ENCODE results near the gene POLR2E.
A peak's percentile ranks its signal among the peaks of the same experiment; 100 is the strongest.

POLR2E gene

DNA sequence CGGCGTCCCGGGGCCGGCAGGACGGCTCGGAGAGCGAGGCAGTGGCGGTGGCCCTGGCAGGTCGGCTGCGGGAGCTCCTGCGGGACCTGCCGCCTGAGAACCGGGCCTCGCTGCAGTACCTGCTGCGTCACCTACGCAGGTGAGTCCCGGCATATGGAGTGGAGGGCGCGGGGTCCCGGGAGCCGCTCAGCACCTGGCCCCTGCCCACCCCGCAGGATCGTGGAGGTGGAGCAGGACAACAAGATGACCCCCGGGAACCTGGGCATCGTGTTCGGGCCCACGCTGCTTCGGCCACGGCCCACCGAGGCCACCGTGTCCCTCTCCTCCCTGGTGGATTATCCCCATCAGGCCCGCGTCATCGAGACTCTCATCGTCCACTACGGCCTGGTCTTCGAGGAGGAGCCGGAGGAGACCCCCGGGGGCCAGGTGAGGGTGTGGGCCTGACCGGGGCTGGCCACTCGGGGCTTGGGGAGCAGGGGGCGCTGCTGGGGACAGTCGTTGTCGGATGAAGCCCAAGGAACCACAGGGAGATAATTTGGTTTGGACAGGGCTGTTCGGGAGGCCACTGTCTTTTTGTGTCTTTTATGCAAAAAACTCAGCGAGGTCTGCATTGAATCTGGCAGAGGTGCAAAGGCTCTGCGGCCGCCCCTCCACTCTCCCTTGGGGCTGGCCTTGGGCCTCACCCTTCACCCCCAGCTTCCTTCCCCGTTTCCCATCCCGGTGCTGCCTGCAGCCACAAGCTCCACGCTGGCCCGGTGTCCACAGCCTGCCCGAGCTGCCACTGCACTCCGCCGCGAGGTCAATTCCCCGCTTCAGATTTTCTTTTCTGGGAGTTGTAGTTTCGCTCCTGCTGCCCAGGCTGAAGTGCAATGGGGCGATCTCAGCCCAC, 12.0 kb downstream of the POLR2E start:
- H3K27me3 Mint-ChIP-seq, result no peaks in the 10 kb centered on the region
- peaks cover 6% of the 10 kb centered on the region for H3K36me3 Mint-ChIP-seq
- H3K9me3 Mint-ChIP-seq, result no peaks in the 10 kb centered on the region
- peaks cover 50% of the 10 kb centered on the region for H3K4me1 Mint-ChIP-seq
- no peak overlapping the region for H3K4me3 Mint-ChIP-seq
- H3K27ac Mint-ChIP-seq, result no peak overlapping the region

GRCh38 chr19:1082165-1082927, 12.8 kb downstream of the POLR2E start:
- peak overlapping the region; percentile 33 for H3K4me3 Mint-ChIP-seq
- peaks cover 46% of the 10 kb centered on the region for H3K4me1 Mint-ChIP-seq
- no peaks in the 10 kb centered on the region for H3K27me3 Mint-ChIP-seq
- H3K27ac Mint-ChIP-seq, result peak overlapping the region; percentile 55
- H3K36me3 Mint-ChIP-seq, result peaks cover 6% of the 10 kb centered on the region
- no peaks in the 10 kb centered on the region for H3K9me3 Mint-ChIP-seq

- H3K4me3 Mint-ChIP-seq, result peak overlapping the region; percentile 33
- H3K36me3 Mint-ChIP-seq, result peaks cover 6% of the 10 kb centered on the region
- H3K27ac Mint-ChIP-seq, result peak overlapping the region; percentile 86
- H3K4me1 Mint-ChIP-seq, result peaks cover 51% of the 10 kb centered on the region
- no peaks in the 10 kb centered on the region for H3K27me3 Mint-ChIP-seq
- no peaks in the 10 kb centered on the region for H3K9me3 Mint-ChIP-seq
These were observed 13.6 kb downstream of the POLR2E start for GRCh38 chr19:1081301-1082164.

DNA sequence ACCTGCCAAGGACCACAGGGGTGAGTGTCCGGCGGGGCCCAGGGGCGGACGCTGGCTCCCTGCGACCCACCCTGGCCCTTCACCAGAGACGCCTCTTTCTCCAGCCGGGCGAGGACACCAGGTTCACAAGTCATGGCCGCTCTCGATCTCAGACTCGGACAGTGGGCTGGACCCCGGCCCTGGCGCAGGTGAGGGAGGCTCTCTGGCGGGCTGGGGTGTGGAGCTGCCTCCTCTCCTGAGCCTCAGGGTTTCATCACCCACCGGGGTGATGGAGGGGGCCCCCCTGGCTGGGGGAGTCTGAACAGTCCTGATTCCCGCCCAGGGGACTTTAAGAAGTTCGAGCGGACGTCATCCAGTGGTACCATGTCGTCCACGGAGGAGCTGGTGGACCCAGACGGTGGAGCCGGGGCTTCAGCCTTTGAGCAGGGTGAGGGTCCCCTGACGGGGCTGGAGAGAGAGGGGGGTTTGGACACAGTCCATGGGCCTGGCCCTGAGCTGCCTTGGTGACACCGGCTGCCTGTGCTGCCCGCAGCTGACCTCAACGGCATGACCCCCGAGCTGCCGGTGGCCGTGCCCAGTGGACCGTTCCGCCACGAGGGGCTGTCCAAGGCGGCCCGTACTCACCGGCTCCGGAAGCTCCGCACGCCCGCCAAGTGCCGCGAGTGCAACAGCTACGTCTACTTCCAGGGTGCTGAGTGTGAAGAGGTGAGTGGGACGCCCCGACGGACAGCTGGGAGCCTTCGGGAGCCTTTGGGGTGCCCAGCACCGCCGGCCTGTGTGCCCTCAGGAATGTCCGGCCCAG, 14.6 kb downstream of the POLR2E start:
- no peaks in the 10 kb centered on the region for H3K9me3 Mint-ChIP-seq

GRCh38 chr19:1079566-1080111, 15.5 kb downstream of the POLR2E start:
- H3K36me3 Mint-ChIP-seq, result peaks cover 5% of the 10 kb centered on the region
- H3K27me3 Mint-ChIP-seq, result no peaks in the 10 kb centered on the region
- peak overlapping the region; percentile 55 for H3K4me3 Mint-ChIP-seq
- peak overlapping the region; percentile 65 for H3K27ac Mint-ChIP-seq
- peaks cover 49% of the 10 kb centered on the region for H3K4me1 Mint-ChIP-seq
- no peaks in the 10 kb centered on the region for H3K9me3 Mint-ChIP-seq

More for the DNA sequence above, 14.6 kb downstream of the POLR2E start:
- peaks cover 7% of the 10 kb centered on the region for H3K36me3 Mint-ChIP-seq
- H3K27ac Mint-ChIP-seq, result peak overlapping the region; percentile 83
- peaks cover 55% of the 10 kb centered on the region for H3K4me1 Mint-ChIP-seq
- H3K27me3 Mint-ChIP-seq, result no peaks in the 10 kb centered on the region
- H3K4me3 Mint-ChIP-seq, result no peak overlapping the region

DNA sequence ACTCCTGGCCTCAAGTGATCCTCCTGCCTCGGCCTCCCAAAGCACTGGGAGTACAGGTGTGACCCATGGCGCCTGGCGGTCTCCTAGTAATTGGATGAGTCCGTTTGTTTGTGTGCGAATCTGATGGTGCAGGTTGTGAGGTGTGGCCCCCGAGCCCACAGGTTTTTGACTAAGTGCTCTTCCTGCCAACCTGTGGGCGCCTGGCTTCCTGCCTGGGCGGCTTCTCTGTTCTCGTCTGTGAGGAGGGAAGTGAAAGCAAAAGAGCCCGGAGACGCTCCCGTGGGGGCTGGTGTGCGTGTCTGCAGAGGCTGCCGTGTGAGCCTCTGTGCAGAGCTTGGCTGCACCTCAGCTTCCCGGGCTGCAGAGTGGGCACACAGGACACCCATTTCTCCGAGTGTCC, 18.2 kb downstream of the POLR2E start:
- H3K4me3 Mint-ChIP-seq, result peak overlapping the region; percentile 82
- peaks cover 62% of the 10 kb centered on the region for H3K4me1 Mint-ChIP-seq
- H3K27ac Mint-ChIP-seq, result peak overlapping the region; percentile 66
- no peaks in the 10 kb centered on the region for H3K9me3 Mint-ChIP-seq
- H3K36me3 Mint-ChIP-seq, result peaks cover 3% of the 10 kb centered on the region
- H3K27me3 Mint-ChIP-seq, result no peaks in the 10 kb centered on the region

DNA sequence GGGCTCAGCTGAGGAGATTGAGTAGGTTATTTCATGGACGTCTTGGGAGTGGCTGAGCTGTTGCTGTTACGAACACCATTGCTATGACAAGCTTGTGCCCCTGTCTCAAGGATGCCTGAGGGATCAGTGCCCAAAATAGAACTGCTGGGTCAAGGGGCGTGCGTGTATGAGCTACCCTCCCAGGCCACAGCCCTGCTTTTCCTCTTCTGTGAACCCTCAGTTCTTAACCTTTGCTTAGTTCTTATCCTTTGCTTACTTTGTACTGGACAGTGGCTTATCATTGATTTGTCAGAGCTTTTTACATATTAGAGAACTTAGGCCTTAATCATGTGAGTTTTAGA, 19.2 kb downstream of the POLR2E start:
- H3K27me3 Mint-ChIP-seq, result no peaks in the 10 kb centered on the region
- peak overlapping the region; percentile 87 for H3K27ac Mint-ChIP-seq
- H3K4me3 Mint-ChIP-seq, result peak overlapping the region; percentile 81
- H3K4me1 Mint-ChIP-seq, result peaks cover 60% of the 10 kb centered on the region
- peaks cover 5% of the 10 kb centered on the region for H3K36me3 Mint-ChIP-seq
- no peaks in the 10 kb centered on the region for H3K9me3 Mint-ChIP-seq

- H3K27ac Mint-ChIP-seq, result peak overlapping the region; percentile 87
- H3K27me3 Mint-ChIP-seq, result no peaks in the 10 kb centered on the region
- H3K4me1 Mint-ChIP-seq, result peaks cover 54% of the 10 kb centered on the region
- no peak overlapping the region for H3K4me3 Mint-ChIP-seq
- peaks cover 5% of the 10 kb centered on the region for H3K36me3 Mint-ChIP-seq
- no peaks in the 10 kb centered on the region for H3K9me3 Mint-ChIP-seq
These were observed 20.5 kb downstream of the POLR2E start for GRCh38 chr19:1074544-1075283.

GRCh38 chr19:1073956-1074517, 21.1 kb downstream of the POLR2E start:
- Mint-ChIP-seq H3K4me1 (peaks cover 56% of the 10 kb centered on the region), H3K9me3 (no peaks in the 10 kb centered on the region), H3K27ac (peak overlapping the region; percentile 62), H3K27me3 (no peaks in the 10 kb centered on the region), H3K36me3 (peaks cover 5% of the 10 kb centered on the region), H3K4me3 (peak overlapping the region; percentile 65)

GRCh38 chr19:1073063-1073955, 21.9 kb downstream of the POLR2E start:
- peak overlapping the region; percentile 77 for H3K27ac Mint-ChIP-seq
- peak overlapping the region; percentile 54 for H3K4me3 Mint-ChIP-seq
- no peaks in the 10 kb centered on the region for H3K27me3 Mint-ChIP-seq
- H3K36me3 Mint-ChIP-seq, result peaks cover 8% of the 10 kb centered on the region
- peaks cover 62% of the 10 kb centered on the region for H3K4me1 Mint-ChIP-seq
- no peaks in the 10 kb centered on the region for H3K9me3 Mint-ChIP-seq

- Mint-ChIP-seq H3K4me3 (peak overlapping the region; percentile 83), H3K36me3 (peaks cover 8% of the 10 kb centered on the region), H3K9me3 (no peaks in the 10 kb centered on the region), H3K27me3 (no peaks in the 10 kb centered on the region), H3K4me1 (peaks cover 58% of the 10 kb centered on the region), H3K27ac (peak overlapping the region; percentile 92)
These were observed 22.7 kb downstream of the POLR2E start for GRCh38 chr19:1072371-1073015.

DNA sequence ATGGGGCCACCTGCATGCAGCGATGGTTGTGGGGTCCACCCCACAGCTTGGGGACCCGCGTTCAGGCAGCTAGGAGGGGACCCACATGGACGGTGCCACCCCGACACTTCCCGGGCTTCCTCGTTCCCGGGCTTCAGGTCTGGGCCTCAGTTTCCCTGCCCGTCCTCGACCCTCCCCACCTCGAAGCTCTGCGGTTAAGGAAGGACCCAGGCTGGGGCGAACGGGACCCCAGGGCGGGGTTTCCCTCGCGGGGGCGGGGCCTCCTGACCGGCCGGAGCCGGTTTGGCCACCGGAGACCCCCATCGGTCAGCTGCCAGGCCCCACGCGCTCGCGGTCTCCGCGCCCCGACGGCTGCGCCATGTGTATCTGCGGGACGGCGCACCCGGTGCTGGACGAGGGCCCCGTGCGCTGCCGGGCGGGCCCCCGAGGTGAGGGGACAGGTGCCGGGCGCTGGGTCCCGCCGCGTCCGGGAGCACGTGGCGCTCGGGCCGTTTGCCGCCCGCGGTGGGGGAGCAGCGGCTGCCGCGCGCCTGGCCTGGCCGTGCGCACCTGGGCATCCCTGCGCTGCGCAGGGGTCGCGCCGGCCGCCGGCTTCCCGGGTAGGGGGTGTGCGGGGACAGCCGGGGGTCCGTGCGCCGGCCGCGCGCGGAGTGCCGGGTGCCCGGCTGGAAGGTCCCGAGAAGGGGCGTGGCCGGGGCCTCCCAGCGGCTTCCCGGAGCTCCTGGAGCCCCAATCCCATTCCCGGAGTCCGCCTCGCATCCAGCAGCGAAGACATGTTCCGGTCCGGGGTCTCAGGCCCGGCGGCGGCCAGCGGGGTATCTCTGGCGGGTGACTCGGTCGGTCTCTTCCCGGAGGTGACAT, 24.0 kb downstream of the POLR2E start:
- H3K27me3 Mint-ChIP-seq, result no peaks in the 10 kb centered on the region
- no peaks in the 10 kb centered on the region for H3K9me3 Mint-ChIP-seq
- H3K36me3 Mint-ChIP-seq, result peaks cover 8% of the 10 kb centered on the region
- H3K4me3 Mint-ChIP-seq, result peak overlapping the region; percentile 83
- peaks cover 52% of the 10 kb centered on the region for H3K4me1 Mint-ChIP-seq
- H3K27ac Mint-ChIP-seq, result peak overlapping the region; percentile 92
